ENCODE results near the gene GET4.

- TF ChIP-seq, protein P1, sequence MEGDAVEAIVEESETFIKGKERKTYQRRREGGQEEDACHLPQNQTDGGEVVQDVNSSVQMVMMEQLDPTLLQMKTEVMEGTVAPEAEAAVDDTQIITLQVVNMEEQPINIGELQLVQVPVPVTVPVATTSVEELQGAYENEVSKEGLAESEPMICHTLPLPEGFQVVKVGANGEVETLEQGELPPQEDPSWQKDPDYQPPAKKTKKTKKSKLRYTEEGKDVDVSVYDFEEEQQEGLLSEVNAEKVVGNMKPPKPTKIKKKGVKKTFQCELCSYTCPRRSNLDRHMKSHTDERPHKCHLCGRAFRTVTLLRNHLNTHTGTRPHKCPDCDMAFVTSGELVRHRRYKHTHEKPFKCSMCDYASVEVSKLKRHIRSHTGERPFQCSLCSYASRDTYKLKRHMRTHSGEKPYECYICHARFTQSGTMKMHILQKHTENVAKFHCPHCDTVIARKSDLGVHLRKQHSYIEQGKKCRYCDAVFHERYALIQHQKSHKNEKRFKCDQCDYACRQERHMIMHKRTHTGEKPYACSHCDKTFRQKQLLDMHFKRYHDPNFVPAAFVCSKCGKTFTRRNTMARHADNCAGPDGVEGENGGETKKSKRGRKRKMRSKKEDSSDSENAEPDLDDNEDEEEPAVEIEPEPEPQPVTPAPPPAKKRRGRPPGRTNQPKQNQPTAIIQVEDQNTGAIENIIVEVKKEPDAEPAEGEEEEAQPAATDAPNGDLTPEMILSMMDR (IDR thresholded peaks at IDR 0.05; ENCODE audit: poor library complexity) = no peak
- TF ChIP-seq EZH2 (IDR thresholded peaks at IDR 0.05; ENCODE audit: borderline replicate concordance) (no peak), EZH2phosphoT487 (IDR thresholded peaks at IDR 0.05; ENCODE audit: low read depth, severe bottlenecking, unreplicated experiment) (no peak)
Measured at GRCh38 chr7:925601-926000, 49.2 kb downstream of the GET4 start.

Measured in hepatocyte (in vitro differentiated cells).